HFF-Myc (cell line): ENCODE data around the gene TVP23C.

Experiments
- DNase-seq: peaks from one replicate; pipeline ENCODE4 v3.0.0-alpha.2; 2011; ENCODE audit warnings: low read depth; ENCODE audit errors: extremely low read depth
- H3K4me3 ChIP-seq: replicated peaks from 2 replicates; pipeline ENCODE4 v1.5.1; 2011; ENCODE audit warnings: low read depth, mild to moderate bottlenecking, control low read depth, low read length
- CTCF ChIP-seq: IDR thresholded peaks from 2 replicates; pipeline ENCODE4 v1.5.1; 2012; ENCODE audit warnings: mild to moderate bottlenecking, low read depth, low read length, control low read depth; ENCODE audit errors: missing control alignments

Gene TVP23C

DNA sequence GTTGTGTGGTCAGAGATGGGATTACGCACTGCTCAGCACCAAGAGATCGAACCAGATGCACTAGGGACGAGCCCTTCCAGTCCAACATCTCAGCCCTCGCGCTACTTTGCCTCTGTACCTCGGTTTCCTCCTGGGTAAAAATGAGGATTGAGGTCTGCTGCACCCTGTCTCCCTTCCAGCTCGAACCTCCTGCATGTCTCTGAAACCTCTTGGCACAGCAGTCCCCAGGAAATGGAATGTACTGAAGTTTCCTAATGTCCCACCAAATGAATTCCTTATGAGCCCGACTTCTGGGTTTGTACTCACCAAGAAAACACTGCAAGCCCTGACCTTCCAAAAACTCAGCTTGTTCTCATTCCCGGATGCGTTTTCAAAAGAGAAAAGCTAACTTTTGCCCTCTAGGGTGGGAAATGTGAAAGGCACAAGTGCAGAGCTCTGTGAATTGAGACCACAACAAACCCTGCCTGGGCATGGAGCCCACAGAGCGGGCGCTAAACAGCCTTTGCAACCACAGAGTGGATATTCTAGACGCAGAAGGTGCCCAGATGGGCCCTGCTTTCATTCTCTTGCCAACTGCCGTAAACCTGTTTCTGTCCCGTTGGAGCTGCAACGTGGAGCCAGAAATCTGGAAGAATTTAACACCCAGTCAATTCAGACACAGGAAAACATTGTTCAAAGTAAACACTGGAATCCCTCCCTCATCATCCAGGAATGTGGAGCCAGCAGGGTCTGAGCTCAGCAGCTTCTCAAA lies 106.1 kb downstream of the TVP23C start:
- H3K4me3 ChIP-seq: peak overlapping the region; percentile 10; the same call in 1 of the 2 replicates
- peak; percentile 57 for TF ChIP-seq CTCF
- DNase-seq: peak; percentile 99

DNA sequence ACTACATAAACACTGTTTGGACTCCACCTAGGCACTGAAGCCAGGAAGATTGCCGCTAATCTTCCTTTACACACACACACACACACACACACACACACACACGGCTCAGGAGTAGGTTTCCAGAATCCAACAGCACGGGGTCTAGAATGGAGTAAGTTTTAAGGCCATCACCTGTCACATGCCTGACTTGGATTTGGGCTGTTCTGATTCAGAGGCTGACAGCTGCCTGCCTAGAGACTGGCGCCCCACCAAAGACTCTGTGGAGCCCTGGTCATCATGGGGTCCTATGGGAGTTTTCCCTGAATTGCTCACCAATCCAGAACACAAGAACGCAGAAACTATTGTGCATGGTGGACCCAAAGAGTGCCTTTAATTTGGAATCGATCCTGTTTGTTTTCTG lies 106.8 kb downstream of the TVP23C start:
- TF ChIP-seq CTCF: no peak
- no peak for DNase-seq
- H3K4me3 ChIP-seq: peak overlapping the region; percentile 10; the same call in 1 of the 2 replicates

DNA sequence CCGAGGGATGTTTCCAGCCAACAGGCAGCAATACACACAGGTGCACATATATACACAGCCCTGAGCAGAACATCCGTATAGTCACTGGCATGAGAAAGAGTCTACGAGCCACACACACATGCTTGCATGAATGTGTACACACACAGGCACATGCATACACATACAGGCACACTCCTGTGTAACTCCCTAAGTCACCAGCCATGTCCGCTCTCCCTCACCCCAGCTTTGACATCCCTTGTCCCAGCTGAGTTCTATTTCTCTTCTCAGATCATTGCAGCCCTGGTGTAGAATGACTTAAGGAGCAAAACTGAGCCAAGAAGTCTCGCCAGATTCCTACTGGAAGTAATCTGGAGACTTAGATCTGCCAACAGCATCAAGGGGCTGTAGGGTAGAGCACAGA lies 108.9 kb downstream of the TVP23C start:
- no peak for TF ChIP-seq CTCF
- H3K4me3 ChIP-seq: no peak overlapping the region
- DNase-seq: no peak

DNA sequence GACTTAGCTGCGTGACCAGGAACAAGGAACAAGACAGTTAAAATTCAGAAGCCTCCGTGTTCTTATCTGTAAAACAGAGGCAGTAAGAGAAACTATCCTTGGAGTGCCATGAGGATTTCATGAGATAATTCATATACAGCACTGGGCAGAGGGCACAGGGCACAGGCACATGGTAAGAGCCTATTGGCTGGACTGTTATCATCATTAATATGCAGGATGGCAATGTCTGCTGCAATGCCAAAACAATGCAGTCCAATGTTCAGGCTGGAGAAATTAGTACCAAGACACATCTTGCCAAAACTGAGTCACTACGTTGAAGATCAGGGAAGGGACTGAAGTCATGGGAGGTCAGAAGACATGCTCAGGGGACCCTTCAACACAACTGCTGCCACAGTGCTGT lies 109.5 kb downstream of the TVP23C start:
- no peak overlapping the region for H3K4me3 ChIP-seq
- no peak for DNase-seq
- TF ChIP-seq CTCF: no peak

- no peak for TF ChIP-seq CTCF
- no peak for DNase-seq
- no peak overlapping the region for H3K4me3 ChIP-seq
These were observed 110.0 kb downstream of the TVP23C start for GRCh38 chr17:15453246-15453645.

DNA sequence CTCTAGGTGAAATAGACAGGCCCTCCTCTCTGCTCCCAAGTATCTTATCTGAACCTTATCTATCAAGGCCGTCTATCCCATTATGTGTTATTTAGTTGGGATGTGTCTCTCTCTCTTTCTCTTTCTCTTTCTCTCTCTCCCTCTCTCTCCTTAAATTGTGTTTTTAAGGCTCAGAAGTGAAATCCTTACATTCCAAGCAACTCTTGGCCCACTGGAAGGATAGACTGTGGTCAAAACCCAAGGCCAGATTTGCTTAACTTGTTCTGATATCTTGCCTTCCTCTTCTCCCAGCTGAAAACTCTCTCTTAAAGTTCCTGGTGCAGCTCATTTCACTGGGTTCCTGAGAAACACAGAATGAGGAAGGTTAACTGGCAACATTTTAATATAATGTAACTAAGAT lies 110.5 kb downstream of the TVP23C start:
- no peak for TF ChIP-seq CTCF
- H3K4me3 ChIP-seq: no peak overlapping the region
- no peak for DNase-seq
